SK-N-MC (cell line): ENCODE results near the gene ATP6V0E1.

ENCODE experiments used
- EZH2 ChIP-seq: fragments of 200-600 bp; sonication (generic); IDR thresholded peaks from one replicate; pipeline ENCODE4 v1.6.1; 2017; ENCODE audit warnings: antibody characterized with exemption
- FOXP2 ChIP-seq: optimal IDR thresholded peaks from 2 replicates; pipeline ENCODE3; 2011; ENCODE audit warnings: mild to moderate bottlenecking, moderate library complexity; ENCODE audit not compliant: insufficient read depth; ENCODE audit errors: extremely low read length, control extremely low read depth
- POLR2AphosphoS5 ChIP-seq: IDR thresholded peaks from 2 replicates; pipeline ENCODE4 v1.6.1; 2012; ENCODE audit warnings: mild to moderate bottlenecking, low read depth, low read length, borderline replicate concordance

DNA sequence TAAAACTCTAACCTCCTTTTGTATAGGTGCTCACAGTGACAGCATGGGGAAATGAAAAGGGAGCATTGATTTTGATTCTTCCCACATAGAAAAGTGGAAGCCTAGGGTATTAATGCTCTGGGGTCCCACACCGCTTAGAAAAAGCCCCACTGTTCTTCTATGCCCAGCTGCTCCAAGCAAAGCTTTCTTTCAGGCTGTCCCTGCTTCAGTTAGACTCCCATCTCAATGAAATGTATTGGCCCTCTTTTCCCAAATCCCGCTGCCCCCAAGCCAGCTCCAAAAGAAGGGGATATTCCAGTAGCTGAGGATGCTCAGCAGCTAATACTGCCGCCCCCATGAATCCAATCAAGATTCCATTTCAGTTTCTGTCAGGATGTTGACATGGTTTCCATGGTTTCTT, 55.6 kb downstream of the ATP6V0E1 start:
- TF ChIP-seq FOXP2, result no peak
- no peak for TF ChIP-seq POLR2AphosphoS5
- TF ChIP-seq EZH2, result no peak
